ENCODE measurements around the gene CNGA3. TPM values are rescaled to one million over a fixed set of nuclear protein-coding genes. Genes with fewer than 3 reads are reported as not detected.

Gene CNGA3
- total and polyA plus RNA-seq, 10 of the 15 experiments (the other 5 are each of a cell fraction or from before 2014, with no cell fraction given): not detected

GRCh38 chr2:98395977-98396376 is 49.7 kb downstream of the CNGA3 start:
- POLR2A ChIA-PET: no interaction called here
- H3K4me1 ChIP-seq (ENCODE audit: control insufficient read depth, insufficient read depth, low read length): no peaks in the 10 kb centered on the region
- H3K4me2 ChIP-seq (ENCODE audit: control insufficient read depth, insufficient read depth): no peak overlapping the region
- RAD21 ChIA-PET (ENCODE audit: unreplicated experiment): no interaction called here
- intact Hi-C loops (cut with micrococcal nuclease; ENCODE audit: unreplicated experiment) (no loop called here), in situ Hi-C loops (cut with MboI) (no loop called here)
- WGBS (ENCODE audit: insufficient coverage, insufficient replicate concordance, low lambda C conversion rate, missing lambda C conversion rate): 37% methylated on average over 6 of the region's 6 CpGs
- CTCF ChIA-PET: no interaction called here
- no peak overlapping the region for H3K27ac ChIP-seq (ENCODE audit: control insufficient read depth, insufficient read depth)
- SMC1A ChIA-PET (ENCODE audit: uncharacterized antibody, unreplicated experiment): no interaction called here
- no TSS peak for BruUV-seq (replicated peaks)
- no peaks in the 10 kb centered on the region for H3K79me2 ChIP-seq (ENCODE audit: control insufficient read depth, insufficient read depth, low read length)
- H4K20me1 ChIP-seq (ENCODE audit: control insufficient read depth, insufficient read depth): no peaks in the 10 kb centered on the region
- FAIRE-seq (no peak), DNase-seq (ENCODE audit: low read depth, low spot score) (no peak), ATAC-seq (no peak)
- no peak overlapping the region for H3K9ac ChIP-seq (ENCODE audit: control insufficient read depth, insufficient read depth, low read length)
- no peaks in the 10 kb centered on the region for H3K9me3 ChIP-seq (replicated peaks; ENCODE audit: control insufficient read depth, insufficient read depth, low read length)
- no peak overlapping the region for H2AFZ ChIP-seq (ENCODE audit: control insufficient read depth, low read depth, low read length)
- H3K4me3 ChIP-seq: no peak overlapping the region
- peaks cover 0 to 2% of the 10 kb centered on the region in 2 experiments; a peak in 2 of 4 replicates for H3K27me3 ChIP-seq (replicated peaks in 1 of 2; ENCODE audit: control insufficient read depth in 2 of 2, insufficient read depth in 2 of 2, low read length in 1 of 2)
- no peaks in the 10 kb centered on the region for H3K36me3 ChIP-seq (ENCODE audit: control insufficient read depth in 2 of 2, insufficient read depth in 2 of 2, low read length in 1 of 2)
- TF ChIP-seq ZNF217 (IDR thresholded peaks at IDR 0.05) (no peak), EZH2 (IDR thresholded peaks at IDR 0.05; ENCODE audit: borderline replicate concordance, control insufficient read depth, low read depth, low read length) (no peak), CEBPZ (IDR thresholded peaks at IDR 0.05; ENCODE audit: low read depth, low read length) (no peak), ZBED1 (IDR thresholded peaks at IDR 0.05; ENCODE audit: borderline replicate concordance) (no peak), EED (IDR thresholded peaks at IDR 0.05; ENCODE audit: low read depth) (no peak), DPF2 (IDR thresholded peaks at IDR 0.05) (no peak), MTA3 (IDR thresholded peaks at IDR 0.05; ENCODE audit: borderline replicate concordance, low read length) (no peak)
